A549 (cell line): ENCODE results near the gene ITGB2.

ENCODE experiments used
- KDM1A ChIP-seq: fragments of 200-600 bp; sonication (generic); IDR thresholded peaks from 2 replicates; pipeline ENCODE4 v1.6.1; 2016; ENCODE audit warnings: low read depth, mild to moderate bottlenecking
- RAD21 ChIP-seq, 2 experiments: fragments of >200 bp in 1 of 2; sonication (Bioruptor Twin) in 1 of 2; formaldehyde crosslinking in 1 of 2; IDR thresholded peaks in 1 of 2; conservative IDR thresholded peaks in 1 of 2; 2 replicates in 1 of 2; 3 replicates in 1 of 2; pipeline ENCODE4 v1.6.1; 2012 to 2018; ENCODE audit warnings: inconsistent platforms in 1 of 2
- ZFP36 ChIP-seq: fragments of 450-650 bp; IDR thresholded peaks from 2 replicates; pipeline ENCODE4 v1.6.1; 2014; ENCODE audit warnings: borderline replicate concordance; ENCODE audit not compliant: partially characterized antibody
- TF ChIP-seq, protein P1 (sequence below): IDR thresholded peaks from 2 replicates; pipeline ENCODE4 v1.6.1; 2012
- TF ChIP-seq, protein P2 (sequence below): fragments of >200 bp; sonication (Bioruptor Twin); formaldehyde crosslinking; IDR thresholded peaks from 3 replicates; pipeline ENCODE4 v1.5.1; 2016
- TF ChIP-seq, protein P3 (sequence below): fragments of 250-450 bp; sonication (Bioruptor Pico); IDR thresholded peaks from 2 replicates; pipeline ENCODE4 v1.5.0; 2021; ENCODE audit warnings: mild to moderate bottlenecking, moderate library complexity, borderline replicate concordance

DNA sequence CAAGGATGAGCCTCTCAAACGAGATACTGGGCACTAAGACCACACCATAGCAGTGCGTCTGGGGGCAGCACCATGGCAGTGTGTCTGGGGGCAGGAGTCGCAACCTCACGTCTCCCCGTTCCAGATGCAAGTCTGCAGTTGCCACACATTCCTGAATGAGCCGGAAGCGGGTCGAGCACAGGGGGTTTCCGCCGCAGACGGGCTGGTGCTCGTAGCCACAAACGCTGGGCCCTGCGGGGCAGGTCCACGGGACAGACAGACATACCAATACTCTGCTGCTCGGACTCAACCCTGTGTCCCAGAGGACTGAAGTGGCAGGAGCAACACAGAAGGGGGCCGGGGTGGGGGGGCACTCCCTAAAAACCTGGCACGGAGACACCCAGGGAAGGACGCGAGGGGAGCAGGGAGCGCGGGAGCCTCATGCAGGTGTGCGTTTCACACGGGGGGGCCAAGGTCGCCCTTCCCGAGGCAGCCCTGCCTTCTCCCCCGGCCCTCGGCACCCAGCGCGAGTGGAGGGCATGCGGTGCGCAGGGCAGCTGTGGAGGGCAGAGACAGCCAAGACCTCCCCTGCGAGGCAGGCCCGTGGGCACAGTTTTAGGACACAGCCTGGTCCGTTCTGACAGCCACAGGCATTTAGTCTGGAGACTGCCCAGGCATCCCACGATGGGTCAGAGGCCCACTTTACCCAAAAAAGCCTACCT lies 71.7 kb downstream of the ITGB2 start:
- TF ChIP-seq, protein P1, sequence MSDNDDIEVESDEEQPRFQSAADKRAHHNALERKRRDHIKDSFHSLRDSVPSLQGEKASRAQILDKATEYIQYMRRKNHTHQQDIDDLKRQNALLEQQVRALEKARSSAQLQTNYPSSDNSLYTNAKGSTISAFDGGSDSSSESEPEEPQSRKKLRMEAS: no peak
- TF ChIP-seq, protein P2, sequence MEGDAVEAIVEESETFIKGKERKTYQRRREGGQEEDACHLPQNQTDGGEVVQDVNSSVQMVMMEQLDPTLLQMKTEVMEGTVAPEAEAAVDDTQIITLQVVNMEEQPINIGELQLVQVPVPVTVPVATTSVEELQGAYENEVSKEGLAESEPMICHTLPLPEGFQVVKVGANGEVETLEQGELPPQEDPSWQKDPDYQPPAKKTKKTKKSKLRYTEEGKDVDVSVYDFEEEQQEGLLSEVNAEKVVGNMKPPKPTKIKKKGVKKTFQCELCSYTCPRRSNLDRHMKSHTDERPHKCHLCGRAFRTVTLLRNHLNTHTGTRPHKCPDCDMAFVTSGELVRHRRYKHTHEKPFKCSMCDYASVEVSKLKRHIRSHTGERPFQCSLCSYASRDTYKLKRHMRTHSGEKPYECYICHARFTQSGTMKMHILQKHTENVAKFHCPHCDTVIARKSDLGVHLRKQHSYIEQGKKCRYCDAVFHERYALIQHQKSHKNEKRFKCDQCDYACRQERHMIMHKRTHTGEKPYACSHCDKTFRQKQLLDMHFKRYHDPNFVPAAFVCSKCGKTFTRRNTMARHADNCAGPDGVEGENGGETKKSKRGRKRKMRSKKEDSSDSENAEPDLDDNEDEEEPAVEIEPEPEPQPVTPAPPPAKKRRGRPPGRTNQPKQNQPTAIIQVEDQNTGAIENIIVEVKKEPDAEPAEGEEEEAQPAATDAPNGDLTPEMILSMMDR: no peak
- TF ChIP-seq, protein P3, sequence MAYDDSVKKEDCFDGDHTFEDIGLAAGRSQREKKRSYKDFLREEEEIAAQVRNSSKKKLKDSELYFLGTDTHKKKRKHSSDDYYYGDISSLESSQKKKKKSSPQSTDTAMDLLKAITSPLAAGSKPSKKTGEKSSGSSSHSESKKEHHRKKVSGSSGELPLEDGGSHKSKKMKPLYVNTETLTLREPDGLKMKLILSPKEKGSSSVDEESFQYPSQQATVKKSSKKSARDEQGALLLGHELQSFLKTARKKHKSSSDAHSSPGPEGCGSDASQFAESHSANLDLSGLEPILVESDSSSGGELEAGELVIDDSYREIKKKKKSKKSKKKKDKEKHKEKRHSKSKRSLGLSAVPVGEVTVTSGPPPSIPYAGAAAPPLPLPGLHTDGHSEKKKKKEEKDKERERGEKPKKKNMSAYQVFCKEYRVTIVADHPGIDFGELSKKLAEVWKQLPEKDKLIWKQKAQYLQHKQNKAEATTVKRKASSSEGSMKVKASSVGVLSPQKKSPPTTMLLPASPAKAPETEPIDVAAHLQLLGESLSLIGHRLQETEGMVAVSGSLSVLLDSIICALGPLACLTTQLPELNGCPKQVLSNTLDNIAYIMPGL (CRISPR knock-in tag): no peak
- TF ChIP-seq RAD21 (conservative IDR thresholded peaks at IDR 0.05 in 1 of 2, IDR thresholded peaks at IDR 0.05 in 1 of 2) (no peak), ZFP36 (no peak), KDM1A (no peak)
